Measurements from ENCODE around the gene SNX13. TPM values are rescaled to one million over a fixed set of nuclear protein-coding genes. Genes with fewer than 3 reads are reported as not detected.

Gene SNX13
- total and polyA plus RNA-seq, 7 donors, result 8.0 to 59.2 (median 37.5) TPM

GRCh38 chr7:17845197-17845547 is 95.1 kb downstream of the SNX13 start:
- Histone ChIP-seq H3K4me3 (no peak overlapping the region), H3K27me3 (ENCODE audit: insufficient read depth in 3 of 3, low read length in 2 of 3) (no peaks in the 10 kb centered on the region), H3K4me1 (no peaks in the 10 kb centered on the region), H3K9me3 (no peaks in the 10 kb centered on the region), H3K27ac (no peak overlapping the region), H3K36me3 (ENCODE audit: insufficient read depth in 1 of 2, low read depth in 1 of 2) (peaks cover 0 to 15% of the 10 kb centered on the region in 2 donors)
- TF ChIP-seq CTCF (IDR thresholded peaks at IDR 0.05), result no peak
- intact Hi-C loops (cut with DNase I), result no loop called here
- DNase-seq, result no peak
- ATAC-seq, result no peak
- WGBS, 3 donors, result 88 to 91% (median 89%) methylated on average over 4 of the region's 4 CpGs

GRCh38 chr7:17844514-17845196 is 95.6 kb downstream of the SNX13 start:
- peaks cover 0 to 16% of the 10 kb centered on the region in 2 donors for H3K36me3 ChIP-seq (ENCODE audit: insufficient read depth in 1 of 2, low read depth in 1 of 2)
- no peak for TF ChIP-seq CTCF (IDR thresholded peaks at IDR 0.05)
- no peak overlapping the region for H3K27ac ChIP-seq
- no peak for ATAC-seq
- H3K4me3 ChIP-seq, result no peak overlapping the region
- DNase-seq, result no peak
- 65 to 85% (median 71%) methylated on average over 3 of the region's 3 CpGs for WGBS, 3 donors
- no peaks in the 10 kb centered on the region for H3K27me3 ChIP-seq (ENCODE audit: insufficient read depth in 3 of 3, low read length in 2 of 3)
- intact Hi-C loops (cut with DNase I), result no loop called here
- no peaks in the 10 kb centered on the region for H3K9me3 ChIP-seq
- no peaks in the 10 kb centered on the region for H3K4me1 ChIP-seq

GRCh38 chr7:17844022-17844421 is 96.3 kb downstream of the SNX13 start:
- H3K27ac ChIP-seq, result no peak overlapping the region
- H3K36me3 ChIP-seq (ENCODE audit: insufficient read depth in 1 of 2, low read depth in 1 of 2), result peaks cover 0 to 23% of the 10 kb centered on the region in 2 donors
- no peaks in the 10 kb centered on the region for H3K27me3 ChIP-seq (ENCODE audit: insufficient read depth in 3 of 3, low read length in 2 of 3)
- no peaks in the 10 kb centered on the region for H3K4me1 ChIP-seq
- no peak overlapping the region for H3K4me3 ChIP-seq
- no peak for TF ChIP-seq CTCF (IDR thresholded peaks at IDR 0.05)
- no peak for DNase-seq
- no peak for ATAC-seq
- intact Hi-C loops (cut with DNase I), result no loop called here
- H3K9me3 ChIP-seq, result no peaks in the 10 kb centered on the region
- 81 to 95% (median 83%) methylated on average over 4 of the region's 4 CpGs for whole genome bisulfite sequencing, 3 donors

- Histone ChIP-seq H3K9me3 (no peaks in the 10 kb centered on the region), H3K36me3 (ENCODE audit: insufficient read depth in 1 of 2, low read depth in 1 of 2) (peaks cover 0 to 27% of the 10 kb centered on the region in 2 donors), H3K4me1 (no peaks in the 10 kb centered on the region), H3K27me3 (ENCODE audit: insufficient read depth in 3 of 3, low read length in 2 of 3) (no peaks in the 10 kb centered on the region), H3K27ac (no peak overlapping the region), H3K4me3 (no peak overlapping the region)
- ATAC-seq, result no peak
- DNase-seq, result no peak
- intact Hi-C loops (cut with DNase I), result no loop called here
- TF ChIP-seq CTCF (IDR thresholded peaks at IDR 0.05), result no peak
Observed at GRCh38 chr7:17843041-17843440, 97.3 kb downstream of the SNX13 start.

GRCh38 chr7:17832820-17833355 is 107.4 kb downstream of the SNX13 start:
- ATAC-seq (no peak), DNase-seq (no peak)
- TF ChIP-seq CTCF (IDR thresholded peaks at IDR 0.05), result no peak
- H3K4me1 ChIP-seq, result no peaks in the 10 kb centered on the region
- peaks cover 3 to 55% of the 10 kb centered on the region in 2 donors for H3K36me3 ChIP-seq (ENCODE audit: insufficient read depth in 1 of 2, low read depth in 1 of 2)
- no peak overlapping the region for H3K4me3 ChIP-seq
- no peaks in the 10 kb centered on the region for H3K9me3 ChIP-seq
- H3K27me3 ChIP-seq (ENCODE audit: insufficient read depth in 3 of 3, low read length in 2 of 3), result no peaks in the 10 kb centered on the region
- intact Hi-C loops (cut with DNase I), result no loop called here
- H3K27ac ChIP-seq, result no peak overlapping the region
